Measurements from ENCODE around the gene MBOAT2. TPM values are rescaled to one million over a fixed set of nuclear protein-coding genes. Genes with fewer than 3 reads are reported as not detected.

MBOAT2 gene
- total and polyA plus RNA-seq, 2 of the 13 experiments (the other 11 are each of a cell fraction or from before 2014, with no cell fraction given), result 0.11 to 0.36 TPM

DNA sequence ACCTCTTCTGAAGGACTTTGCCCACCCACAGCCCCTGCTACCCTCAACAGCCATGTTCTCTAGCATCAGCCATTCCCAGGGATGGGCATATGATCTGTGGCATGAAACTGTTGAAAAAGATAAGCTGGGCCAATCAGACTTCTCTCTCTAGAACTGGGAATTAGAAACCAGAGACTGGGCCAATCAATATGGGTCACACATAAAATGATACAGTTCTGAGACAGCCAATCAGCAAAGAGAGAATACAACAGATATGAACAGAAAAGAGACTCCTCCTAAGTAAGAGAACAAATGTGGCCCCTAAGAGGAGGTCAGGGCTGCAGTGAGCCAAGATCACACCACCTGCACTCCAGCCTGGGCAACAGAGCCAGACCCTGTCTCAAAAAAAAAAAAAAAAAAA lies 168.2 kb downstream of the MBOAT2 start:
- Histone ChIP-seq H3K27me3 (ENCODE audit: control insufficient read depth in 1 of 2, insufficient read depth in 2 of 2, low read length in 2 of 2) (no peaks in the 10 kb centered on the region; a peak in 1 of 5 replicates), H3K4me2 (ENCODE audit: low read depth, low read length) (0 out of 2 replicates have a peak overlapping the region, but pooled peaks have one; percentile 93), H3K36me3 (replicated peaks in 1 of 2; ENCODE audit: control insufficient read depth in 1 of 2, insufficient read depth in 2 of 2, low read length in 2 of 2) (no peaks in the 10 kb centered on the region), H4K20me1 (ENCODE audit: insufficient read depth, low read length) (no peaks in the 10 kb centered on the region; the same call in 1 of the 2 replicates), H3K9me3 (ENCODE audit: low read length) (no peaks in the 10 kb centered on the region), H3K9ac (ENCODE audit: insufficient read depth, low read depth, low read length) (no peak overlapping the region), H2AFZ (ENCODE audit: low read length) (no peak overlapping the region), H3K79me2 (ENCODE audit: insufficient read depth, low read length) (peaks cover 54% of the 10 kb centered on the region), H3K27ac (ENCODE audit: extremely low read length, insufficient read depth, low read length) (no peak overlapping the region), H3K4me3 (replicated peaks in 1 of 3; ENCODE audit: insufficient read depth in 1 of 3, low read depth in 2 of 3, low read length in 3 of 3) (no peak overlapping the region), H3K4me1 (ENCODE audit: insufficient read depth, low read length) (peaks cover 59% of the 10 kb centered on the region)
- BruUV-seq (replicated peaks), result no TSS peak
- FAIRE-seq, result no peak
- TF ChIP-seq ZNF121 (CRISPR knock-in tag; IDR thresholded peaks at IDR 0.05) (0 out of 2 replicates have a peak, but pooled peaks have one; percentile 31), YEATS4 (CRISPR knock-in tag; IDR thresholded peaks at IDR 0.05; ENCODE audit: borderline replicate concordance) (no peak)
- in situ Hi-C loops (cut with HindIII; ENCODE audit: extremely low pct_ligation_motif_present, low pct_unique_long_range_greater_than_20kb), result no loop called here
- intact Hi-C loops (cut with micrococcal nuclease; ENCODE audit: unreplicated experiment), result no loop called here
- ChIA-PET CTCF (ENCODE audit: low intra/inter-chr PET ratio, low total read pairs) (no interaction called here), POLR2A (no interaction called here)
- DNase-seq (ENCODE audit: low spot score), result no peak
- no peak for ATAC-seq

DNA sequence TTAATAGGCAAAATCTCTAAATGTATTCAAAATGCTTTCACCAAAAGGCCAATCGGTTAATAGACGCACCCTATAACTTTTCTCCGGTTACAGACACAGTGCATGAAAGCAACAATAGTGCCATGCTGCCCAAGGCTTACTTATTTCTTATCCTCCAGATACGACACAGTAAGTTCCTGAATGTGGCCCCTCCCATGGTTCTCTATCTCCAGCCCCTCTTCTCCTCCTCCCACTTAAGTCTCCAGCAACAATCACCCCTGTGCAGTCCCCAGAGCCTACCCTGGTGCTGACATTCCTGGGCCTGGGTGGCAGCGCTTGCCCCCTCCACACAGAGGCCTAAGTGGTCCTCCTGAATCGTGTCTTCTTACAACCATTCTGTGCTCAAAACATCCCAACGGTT lies 169.6 kb downstream of the MBOAT2 start:
- WGBS (ENCODE audit: low lambda C conversion rate), result 94% methylated on average over 7 of the region's 7 CpGs
- TF ChIP-seq MBD4 (IDR thresholded peaks at IDR 0.05; ENCODE audit: borderline replicate concordance, low read length), result no peak
- no peak for TF ChIP-seq AGO1 (IDR thresholded peaks at IDR 0.05; ENCODE audit: low read depth, low read length, poor library complexity, severe bottlenecking)
- no peak for TF ChIP-seq TBX3 (IDR thresholded peaks at IDR 0.05; ENCODE audit: borderline replicate concordance)
- TF ChIP-seq, protein P1, sequence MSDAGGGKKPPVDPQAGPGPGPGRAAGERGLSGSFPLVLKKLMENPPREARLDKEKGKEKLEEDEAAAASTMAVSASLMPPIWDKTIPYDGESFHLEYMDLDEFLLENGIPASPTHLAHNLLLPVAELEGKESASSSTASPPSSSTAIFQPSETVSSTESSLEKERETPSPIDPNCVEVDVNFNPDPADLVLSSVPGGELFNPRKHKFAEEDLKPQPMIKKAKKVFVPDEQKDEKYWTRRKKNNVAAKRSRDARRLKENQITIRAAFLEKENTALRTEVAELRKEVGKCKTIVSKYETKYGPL (CRISPR knock-in tag; IDR thresholded peaks at IDR 0.05), result no peak
- no peak for TF ChIP-seq PAF1 (CRISPR knock-in tag; IDR thresholded peaks at IDR 0.05)
- TF ChIP-seq IKZF4 (CRISPR knock-in tag; IDR thresholded peaks at IDR 0.05; ENCODE audit: borderline replicate concordance, low read depth, not compliant biosample characterization), result no peak
- no peak for TF ChIP-seq ZNF616 (CRISPR knock-in tag; IDR thresholded peaks at IDR 0.05; ENCODE audit: low read depth)
- TF ChIP-seq, protein P2, sequence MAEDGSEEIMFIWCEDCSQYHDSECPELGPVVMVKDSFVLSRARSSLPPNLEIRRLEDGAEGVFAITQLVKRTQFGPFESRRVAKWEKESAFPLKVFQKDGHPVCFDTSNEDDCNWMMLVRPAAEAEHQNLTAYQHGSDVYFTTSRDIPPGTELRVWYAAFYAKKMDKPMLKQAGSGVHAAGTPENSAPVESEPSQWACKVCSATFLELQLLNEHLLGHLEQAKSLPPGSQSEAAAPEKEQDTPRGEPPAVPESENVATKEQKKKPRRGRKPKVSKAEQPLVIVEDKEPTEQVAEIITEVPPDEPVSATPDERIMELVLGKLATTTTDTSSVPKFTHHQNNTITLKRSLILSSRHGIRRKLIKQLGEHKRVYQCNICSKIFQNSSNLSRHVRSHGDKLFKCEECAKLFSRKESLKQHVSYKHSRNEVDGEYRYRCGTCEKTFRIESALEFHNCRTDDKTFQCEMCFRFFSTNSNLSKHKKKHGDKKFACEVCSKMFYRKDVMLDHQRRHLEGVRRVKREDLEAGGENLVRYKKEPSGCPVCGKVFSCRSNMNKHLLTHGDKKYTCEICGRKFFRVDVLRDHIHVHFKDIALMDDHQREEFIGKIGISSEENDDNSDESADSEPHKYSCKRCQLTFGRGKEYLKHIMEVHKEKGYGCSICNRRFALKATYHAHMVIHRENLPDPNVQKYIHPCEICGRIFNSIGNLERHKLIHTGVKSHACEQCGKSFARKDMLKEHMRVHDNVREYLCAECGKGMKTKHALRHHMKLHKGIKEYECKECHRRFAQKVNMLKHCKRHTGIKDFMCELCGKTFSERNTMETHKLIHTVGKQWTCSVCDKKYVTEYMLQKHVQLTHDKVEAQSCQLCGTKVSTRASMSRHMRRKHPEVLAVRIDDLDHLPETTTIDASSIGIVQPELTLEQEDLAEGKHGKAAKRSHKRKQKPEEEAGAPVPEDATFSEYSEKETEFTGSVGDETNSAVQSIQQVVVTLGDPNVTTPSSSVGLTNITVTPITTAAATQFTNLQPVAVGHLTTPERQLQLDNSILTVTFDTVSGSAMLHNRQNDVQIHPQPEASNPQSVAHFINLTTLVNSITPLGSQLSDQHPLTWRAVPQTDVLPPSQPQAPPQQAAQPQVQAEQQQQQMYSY (CRISPR knock-in tag; IDR thresholded peaks at IDR 0.05), result no peak
- TF ChIP-seq ZNF563 (CRISPR knock-in tag; IDR thresholded peaks at IDR 0.05), result no peak
- TF ChIP-seq HNRNPUL1 (IDR thresholded peaks at IDR 0.05; ENCODE audit: low read depth, low read length), result no peak

More for the DNA sequence above, 169.6 kb downstream of the MBOAT2 start:
- no peak overlapping the region for H3K9ac ChIP-seq (ENCODE audit: insufficient read depth, low read depth, low read length)
- H3K27me3 ChIP-seq (ENCODE audit: control insufficient read depth in 1 of 2, insufficient read depth in 2 of 2, low read length in 2 of 2), result no peaks in the 10 kb centered on the region; a peak in 1 of 5 replicates
- no peak for DNase-seq (ENCODE audit: low spot score)
- BruUV-seq (replicated peaks), result no TSS peak
- H4K20me1 ChIP-seq (ENCODE audit: insufficient read depth, low read length), result peaks cover 10% of the 10 kb centered on the region
- H3K4me2 ChIP-seq (ENCODE audit: low read depth, low read length), result no peak overlapping the region
- no peaks in the 10 kb centered on the region for H3K36me3 ChIP-seq (replicated peaks in 1 of 2; ENCODE audit: control insufficient read depth in 1 of 2, insufficient read depth in 2 of 2, low read length in 2 of 2)
- H3K9me3 ChIP-seq (ENCODE audit: low read length), result no peaks in the 10 kb centered on the region
- no peak overlapping the region for H3K27ac ChIP-seq (ENCODE audit: extremely low read length, insufficient read depth, low read length)
- intact Hi-C loops (cut with micrococcal nuclease; ENCODE audit: unreplicated experiment) (no loop called here), in situ Hi-C loops (cut with HindIII; ENCODE audit: extremely low pct_ligation_motif_present, low pct_unique_long_range_greater_than_20kb) (no loop called here)
- no peak overlapping the region for H2AFZ ChIP-seq (ENCODE audit: low read length)
- no peak for ATAC-seq
- peaks cover 45% of the 10 kb centered on the region for H3K4me1 ChIP-seq (ENCODE audit: insufficient read depth, low read length)
- ChIA-PET POLR2A (no interaction called here), CTCF (ENCODE audit: low intra/inter-chr PET ratio, low total read pairs) (no interaction called here)
- no peak overlapping the region for H3K4me3 ChIP-seq (replicated peaks in 1 of 3; ENCODE audit: insufficient read depth in 1 of 3, low read depth in 2 of 3, low read length in 3 of 3)
- H3K79me2 ChIP-seq (ENCODE audit: insufficient read depth, low read length), result peaks cover 61% of the 10 kb centered on the region
- FAIRE-seq, result no peak

All from HepG2 (cell line).